Cardiac fibroblast (primary cell): Measurements from ENCODE around the gene FBL.

Experiments
- DNase-seq, 2 donors: peaks; one replicate each; pipeline versions ENCODE4 v3.0.0 to v3.0.0-alpha.2; 2010; ENCODE audit warnings: low read depth in 2 of 2
- H3K4me3 ChIP-seq, 2 donors: replicated peaks in 1 of 2; 1 replicate in 1 of 2; 2 replicates in 1 of 2; pipeline ENCODE4 v1.5.1; 2011; ENCODE audit warnings: low read depth in 2 of 2, low read length in 2 of 2, mild to moderate bottlenecking in 2 of 2, moderate library complexity in 1 of 2
- CTCF ChIP-seq: IDR thresholded peaks from one replicate; pipeline ENCODE4 v1.5.1; 2011; ENCODE audit warnings: low read depth, mild to moderate bottlenecking, low read length, inconsistent platforms

Gene FBL

GRCh38 chr19:39823686-39824085 lies 22.5 kb downstream of the FBL start:
- DNase-seq = no peak
- no peak for TF ChIP-seq CTCF
- peak overlapping the region; percentile 77 to 86 for H3K4me3 ChIP-seq

- TF ChIP-seq CTCF = no peak
- no peak for DNase-seq
- H3K4me3 ChIP-seq = no peak overlapping the region
Measured at GRCh38 chr19:39820696-39821095, 25.5 kb downstream of the FBL start.

- TF ChIP-seq CTCF = no peak
- no peak overlapping the region for H3K4me3 ChIP-seq
- no peak for DNase-seq
Measured at GRCh38 chr19:39819786-39820185, 26.4 kb downstream of the FBL start.

GRCh38 chr19:39818626-39819097 lies 27.5 kb downstream of the FBL start:
- DNase-seq = no peak
- H3K4me3 ChIP-seq = no peak overlapping the region
- no peak for TF ChIP-seq CTCF

GRCh38 chr19:39817888-39818561 lies 28.2 kb downstream of the FBL start:
- no peak overlapping the region for H3K4me3 ChIP-seq
- TF ChIP-seq CTCF = no peak
- DNase-seq = no peak

GRCh38 chr19:39816287-39817048 lies 29.7 kb downstream of the FBL start:
- no peak for TF ChIP-seq CTCF
- H3K4me3 ChIP-seq = no peak overlapping the region
- DNase-seq = no peak
